Activated CD8-positive, alpha-beta T cell treated with anti-CD3 and anti-CD28 coated beads for 36 hours (primary cell): ENCODE results near the gene HBS1L. TPM values are rescaled to one million over a fixed set of nuclear protein-coding genes. Genes with fewer than 3 reads are reported as not detected.

Experiments
- ATAC-seq: fragments of 200-7000 bp; cut with Tn5 transposase; one replicate; pipeline ENCODE4 v1.10.0; 2021; ENCODE audit warnings: mild to moderate bottlenecking, moderate library complexity
- CTCF ChIA-PET: fragments of 350-600 bp; sonication (Branson Sonifier 250); formaldehyde crosslinking; loops from one replicate; lab custom pipeline; 2021; ENCODE audit warnings: antibody characterized with exemption; lab: Charles Lee
- POLR2A ChIA-PET: fragments of 350-600 bp; sonication (Branson Sonifier 250); formaldehyde crosslinking; loops from one replicate; lab custom pipeline; 2021; ENCODE audit warnings: antibody characterized with exemption; lab: Charles Lee
- DNase-seq: peaks from one replicate; pipeline ENCODE4 v3.0.0-alpha.2; 2020
- H3K27ac Mint-ChIP-seq: one replicate; pipeline ENCODE4 v1.8.0; 2021; ENCODE audit warnings: mild to moderate bottlenecking, mixed read lengths
- H3K27me3 Mint-ChIP-seq: one replicate; pipeline ENCODE4 v1.8.0; 2021; ENCODE audit warnings: mixed read lengths
- H3K36me3 Mint-ChIP-seq: one replicate; pipeline ENCODE4 v1.8.0; 2021; ENCODE audit warnings: low read depth, mixed read lengths
- H3K4me1 Mint-ChIP-seq: one replicate; pipeline ENCODE4 v1.8.0; 2021; ENCODE audit warnings: low read depth, mixed read lengths
- H3K4me3 Mint-ChIP-seq: one replicate; pipeline ENCODE4 v1.8.0; 2021; ENCODE audit warnings: mild to moderate bottlenecking, moderate library complexity, mixed read lengths
- H3K9me3 Mint-ChIP-seq: one replicate; pipeline ENCODE4 v1.8.0; 2021; ENCODE audit warnings: mixed read lengths
- intact Hi-C: fragments of 100-400 bp; cut with micrococcal nuclease; formaldehyde crosslinking; loops from one replicate; pipeline ENCODE4 v1.10.0; 2022
- total RNA-seq, 2 experiments: library from RNA; stranded (reverse); gene quantifications; one replicate each; pipeline ENCODE4 v1.2.3, GENCODE V29; 2021
- TF ChIP-seq, protein P1 (sequence below): fragments of 200-600 bp; IDR thresholded peaks from one replicate; pipeline ENCODE4 v1.8.0; 2022; ENCODE audit warnings: antibody characterized with exemption, mild to moderate bottlenecking

HBS1L gene
- total RNA-seq, 2 experiments from 2014 or later = 146 to 147 TPM

DNA sequence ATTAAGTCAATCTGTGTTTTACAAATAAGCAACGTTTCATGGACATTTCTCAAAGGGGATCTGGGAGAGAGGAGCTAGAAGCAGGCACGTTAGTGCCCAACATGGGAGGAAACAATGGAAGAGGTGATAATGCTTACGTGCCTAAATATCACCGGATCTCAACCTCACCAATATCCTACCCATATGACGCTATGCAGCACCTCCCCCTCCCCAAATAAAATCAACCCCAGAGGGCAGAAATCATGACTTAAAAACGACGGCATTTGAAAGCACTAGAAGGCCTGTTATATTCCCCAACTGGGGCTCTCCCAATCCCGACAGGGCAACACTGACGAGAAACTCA, 425 bp downstream of the HBS1L start:
- CTCF ChIA-PET = interaction anchor here (1.0 to 3.9 kb wide), 10 partner anchors 8 to 129 kb away, joined by 3 to 18 read pairs (median 8); no protein-coding TSS in a partner anchor
- ATAC-seq (peak; percentile 19), DNase-seq (peak; percentile 33)
- TF ChIP-seq, protein P1, sequence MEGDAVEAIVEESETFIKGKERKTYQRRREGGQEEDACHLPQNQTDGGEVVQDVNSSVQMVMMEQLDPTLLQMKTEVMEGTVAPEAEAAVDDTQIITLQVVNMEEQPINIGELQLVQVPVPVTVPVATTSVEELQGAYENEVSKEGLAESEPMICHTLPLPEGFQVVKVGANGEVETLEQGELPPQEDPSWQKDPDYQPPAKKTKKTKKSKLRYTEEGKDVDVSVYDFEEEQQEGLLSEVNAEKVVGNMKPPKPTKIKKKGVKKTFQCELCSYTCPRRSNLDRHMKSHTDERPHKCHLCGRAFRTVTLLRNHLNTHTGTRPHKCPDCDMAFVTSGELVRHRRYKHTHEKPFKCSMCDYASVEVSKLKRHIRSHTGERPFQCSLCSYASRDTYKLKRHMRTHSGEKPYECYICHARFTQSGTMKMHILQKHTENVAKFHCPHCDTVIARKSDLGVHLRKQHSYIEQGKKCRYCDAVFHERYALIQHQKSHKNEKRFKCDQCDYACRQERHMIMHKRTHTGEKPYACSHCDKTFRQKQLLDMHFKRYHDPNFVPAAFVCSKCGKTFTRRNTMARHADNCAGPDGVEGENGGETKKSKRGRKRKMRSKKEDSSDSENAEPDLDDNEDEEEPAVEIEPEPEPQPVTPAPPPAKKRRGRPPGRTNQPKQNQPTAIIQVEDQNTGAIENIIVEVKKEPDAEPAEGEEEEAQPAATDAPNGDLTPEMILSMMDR = no peak
- peak overlapping the region; percentile 96 for H3K4me3 Mint-ChIP-seq
- H3K4me1 Mint-ChIP-seq = peaks cover 26% of the 10 kb centered on the region
- POLR2A ChIA-PET = interaction anchor here (0.5 to 4.6 kb wide), 17 partner anchors 11 to 369 kb away, joined by 3 to 25 read pairs (median 5); no protein-coding TSS in a partner anchor
- intact Hi-C loops = loop anchor here (2.0 to 5.0 kb wide), 2 partner anchors 33 to 129 kb away; no protein-coding TSS in a partner anchor
- H3K36me3 Mint-ChIP-seq = peaks cover 35% of the 10 kb centered on the region
- H3K27me3 Mint-ChIP-seq = no peaks in the 10 kb centered on the region
- peak overlapping the region; percentile 99 for H3K27ac Mint-ChIP-seq
- H3K9me3 Mint-ChIP-seq = no peaks in the 10 kb centered on the region

DNA sequence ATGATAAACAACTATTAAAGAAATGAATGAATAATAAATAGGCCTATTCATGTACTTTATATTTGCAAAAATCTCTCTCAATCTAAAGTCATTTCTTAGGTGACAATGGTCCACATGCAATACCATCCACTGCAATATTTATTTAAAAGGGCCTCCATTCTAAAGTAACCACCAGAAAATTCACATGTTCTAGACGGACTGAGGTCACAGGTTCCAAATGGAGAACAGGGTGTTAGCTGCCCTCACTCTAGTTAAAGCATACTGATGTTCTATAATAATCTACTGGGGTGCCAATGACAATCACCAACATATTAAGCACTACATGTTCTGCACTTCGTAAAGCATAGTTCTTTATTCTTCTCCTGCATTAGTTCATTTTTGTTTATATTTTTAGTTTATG, 1.2 kb downstream of the HBS1L start:
- CTCF ChIA-PET = interaction anchor here (1.0 to 2.6 kb wide), 4 partner anchors 12 to 109 kb away, joined by 3 to 14 read pairs (median 8); no protein-coding TSS in a partner anchor
- Mint-ChIP-seq H3K27ac (peak overlapping the region; percentile 99), H3K9me3 (no peaks in the 10 kb centered on the region), H3K4me3 (peak overlapping the region; percentile 96), H3K4me1 (peaks cover 33% of the 10 kb centered on the region), H3K27me3 (no peaks in the 10 kb centered on the region), H3K36me3 (peaks cover 43% of the 10 kb centered on the region)
- DNase-seq (no peak), ATAC-seq (no peak)
- POLR2A ChIA-PET = interaction anchor here (0.6 to 4.6 kb wide), 11 partner anchors 15 to 157 kb away, joined by 3 to 25 read pairs (median 5); no protein-coding TSS in a partner anchor
- TF ChIP-seq, protein P1 = no peak
- intact Hi-C loops = loop anchor here (5.0 kb wide), 1 partner anchor 34 kb away; no protein-coding TSS in a partner anchor

DNA sequence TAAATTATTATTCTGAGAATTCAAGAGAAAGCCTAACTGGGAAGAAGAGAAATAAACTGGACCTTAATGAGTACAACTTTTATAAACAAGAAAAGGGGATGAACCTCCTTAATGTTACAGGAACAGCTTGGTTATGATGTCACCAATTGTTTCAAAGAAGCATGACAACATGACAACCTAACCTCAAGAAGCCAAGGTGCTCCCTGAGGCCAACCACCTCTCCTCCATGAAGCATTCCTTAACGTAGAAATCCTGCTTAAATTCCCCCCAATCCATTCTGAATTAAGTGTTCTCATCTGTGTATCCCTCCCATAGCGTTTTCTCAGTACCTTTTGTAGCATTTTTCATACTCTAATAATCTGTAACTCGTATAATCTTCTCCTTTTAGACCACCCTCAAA, 1.7 kb downstream of the HBS1L start:
- no peaks in the 10 kb centered on the region for H3K9me3 Mint-ChIP-seq
- CTCF ChIA-PET = interaction anchor here (0.9 to 2.6 kb wide), 4 partner anchors 11 to 130 kb away, joined by 4 to 14 read pairs (median 8); no protein-coding TSS in a partner anchor
- peaks cover 48% of the 10 kb centered on the region for H3K36me3 Mint-ChIP-seq
- intact Hi-C loops = loop anchor here (5.0 kb wide), 1 partner anchor 34 kb away; no protein-coding TSS in a partner anchor
- ATAC-seq (no peak), DNase-seq (no peak)
- POLR2A ChIA-PET = interaction anchor here (0.6 to 4.6 kb wide), 6 partner anchors 13 to 131 kb away, joined by 3 to 25 read pairs (median 7); no protein-coding TSS in a partner anchor
- TF ChIP-seq, protein P1 = no peak
- peak overlapping the region; percentile 96 for H3K4me3 Mint-ChIP-seq
- H3K27me3 Mint-ChIP-seq = no peaks in the 10 kb centered on the region
- H3K4me1 Mint-ChIP-seq = peaks cover 38% of the 10 kb centered on the region
- peak overlapping the region; percentile 99 for H3K27ac Mint-ChIP-seq

DNA sequence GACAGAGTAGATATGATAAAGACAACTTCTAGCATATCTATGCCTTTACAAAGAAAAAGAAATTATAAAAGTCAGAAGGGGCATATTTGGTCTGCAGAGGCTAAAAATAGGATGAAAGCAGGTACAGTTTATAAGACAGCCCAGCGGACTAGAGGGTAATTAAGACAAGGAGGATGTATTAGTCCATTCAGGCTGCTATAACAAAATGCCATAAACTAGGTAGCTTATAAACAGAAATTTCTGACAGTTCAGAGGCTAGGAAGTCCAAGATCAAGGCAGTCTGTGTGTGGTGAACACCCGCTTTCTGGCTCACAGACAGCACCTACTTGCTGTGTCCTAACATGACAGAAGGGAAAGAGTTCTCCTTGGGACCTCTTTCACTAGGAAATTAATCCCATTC, 5.7 kb downstream of the HBS1L start:
- Mint-ChIP-seq H3K36me3 (peaks cover 62% of the 10 kb centered on the region), H3K9me3 (no peaks in the 10 kb centered on the region)

More for the DNA sequence above, 5.7 kb downstream of the HBS1L start:
- no peak overlapping the region for H3K4me3 Mint-ChIP-seq
- DNase-seq (no peak), ATAC-seq (no peak)
- no peaks in the 10 kb centered on the region for H3K27me3 Mint-ChIP-seq
- peaks cover 69% of the 10 kb centered on the region for H3K4me1 Mint-ChIP-seq
- peak overlapping the region; percentile 9 for H3K27ac Mint-ChIP-seq
- intact Hi-C loops = no loop called here
- TF ChIP-seq, protein P1 = no peak
- ChIA-PET CTCF (interaction anchor here (0.6 to 1.4 kb wide), 5 partner anchors 14 to 180 kb away, joined by 3 to 5 read pairs (median 3); no protein-coding TSS in a partner anchor), POLR2A (interaction anchor here (0.9 to 1.4 kb wide), 5 partner anchors 14 to 135 kb away, joined by 3 to 6 read pairs (median 3); no protein-coding TSS in a partner anchor)
